Measurements from ENCODE around the gene CREG2.

The CREG2 gene

DNA sequence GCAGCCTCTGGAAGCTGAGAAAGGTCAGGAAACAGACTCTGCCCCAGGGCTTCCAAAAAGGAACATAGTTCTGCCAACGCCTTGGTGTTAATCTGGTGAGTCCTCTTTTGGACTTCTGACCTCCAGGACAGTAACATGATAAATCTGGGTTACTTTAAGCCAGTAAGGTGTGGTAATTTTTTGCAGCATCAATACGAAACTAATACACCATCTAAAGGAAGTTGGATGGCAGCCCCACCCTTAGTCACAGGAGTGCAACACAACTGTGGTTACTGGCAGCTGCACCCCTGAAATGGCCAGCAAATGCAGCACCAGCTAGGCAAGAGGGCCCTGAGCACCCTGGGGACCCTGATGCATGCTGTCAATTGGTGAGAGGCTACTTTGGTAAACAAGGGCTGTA lies 25.8 kb downstream of the CREG2 start:
- no peak for TF ChIP-seq POLR2AphosphoS5 (IDR thresholded peaks at IDR 0.05; ENCODE audit: borderline replicate concordance, low read depth, low read length)
- no peak for TF ChIP-seq EZH2 (IDR thresholded peaks at IDR 0.05)
- no peak for TF ChIP-seq FOXP2 (optimal IDR thresholded peaks at IDR 0.05; ENCODE audit: control extremely low read depth, extremely low read length, insufficient read depth)
- Histone ChIP-seq H3K27ac (no peak overlapping the region), H3K9me3 (ENCODE audit: low read depth, low read length) (no peaks in the 10 kb centered on the region), H3K36me3 (ENCODE audit: insufficient read depth, low read length) (no peaks in the 10 kb centered on the region), H3K4me3 (no peak overlapping the region), H3K9ac (ENCODE audit: insufficient read length) (no peak overlapping the region)
- DNase-seq (ENCODE audit: low read depth, low spot score) = no peak

DNA sequence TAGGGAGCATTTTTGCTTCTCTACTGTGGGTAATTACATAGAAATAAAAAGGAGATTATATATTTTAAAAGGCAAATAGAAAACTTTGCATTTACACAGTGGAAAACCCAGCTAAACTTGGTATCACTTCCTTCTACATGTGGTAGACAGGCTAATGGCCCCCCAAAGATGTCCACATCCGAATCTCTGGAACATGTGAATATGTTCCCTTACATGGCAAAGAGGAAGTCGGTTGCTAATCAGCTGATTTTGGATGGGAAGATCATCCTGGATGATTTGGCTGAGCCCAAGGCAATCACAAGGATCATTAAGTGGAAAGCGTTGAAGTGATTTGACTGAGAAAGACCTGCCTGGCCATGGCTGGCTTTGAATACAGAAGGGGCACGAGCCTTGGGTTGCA lies 26.2 kb downstream of the CREG2 start:
- TF ChIP-seq POLR2AphosphoS5 (IDR thresholded peaks at IDR 0.05; ENCODE audit: borderline replicate concordance, low read depth, low read length) (no peak), FOXP2 (optimal IDR thresholded peaks at IDR 0.05; ENCODE audit: control extremely low read depth, extremely low read length, insufficient read depth) (no peak), EZH2 (IDR thresholded peaks at IDR 0.05) (no peak)
- Histone ChIP-seq H3K9me3 (ENCODE audit: low read depth, low read length) (no peaks in the 10 kb centered on the region), H3K36me3 (ENCODE audit: insufficient read depth, low read length) (no peaks in the 10 kb centered on the region), H3K4me3 (no peak overlapping the region), H3K9ac (ENCODE audit: insufficient read length) (no peak overlapping the region), H3K27ac (no peak overlapping the region)
- DNase-seq (ENCODE audit: low read depth, low spot score) = no peak

DNA sequence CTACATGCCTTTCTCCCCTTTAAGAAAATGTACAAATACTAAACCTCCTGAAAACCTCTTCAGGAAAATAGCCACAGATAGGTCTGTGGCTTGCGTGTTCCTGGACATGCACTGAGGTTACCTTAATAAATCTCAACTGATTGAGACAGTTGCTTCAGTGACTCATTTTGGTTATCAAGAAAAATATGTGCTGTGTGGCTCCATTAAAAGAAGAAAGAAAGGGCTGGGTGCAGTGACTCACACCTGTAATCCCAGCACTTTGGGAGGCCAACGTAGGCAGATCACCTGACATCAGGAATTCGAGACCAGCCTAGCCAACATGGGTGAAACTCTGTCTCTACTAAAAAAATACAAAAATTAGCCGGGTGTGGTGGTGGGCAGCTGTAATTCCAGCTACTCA lies 27.1 kb downstream of the CREG2 start:
- DNase-seq (ENCODE audit: low read depth, low spot score) = no peak
- no peak overlapping the region for H3K27ac ChIP-seq
- no peak for TF ChIP-seq POLR2AphosphoS5 (IDR thresholded peaks at IDR 0.05; ENCODE audit: borderline replicate concordance, low read depth, low read length)
- TF ChIP-seq FOXP2 (optimal IDR thresholded peaks at IDR 0.05; ENCODE audit: control extremely low read depth, extremely low read length, insufficient read depth) = no peak
- TF ChIP-seq EZH2 (IDR thresholded peaks at IDR 0.05) = no peak
- H3K9me3 ChIP-seq (ENCODE audit: low read depth, low read length) = no peaks in the 10 kb centered on the region
- H3K36me3 ChIP-seq (ENCODE audit: insufficient read depth, low read length) = no peaks in the 10 kb centered on the region
- H3K9ac ChIP-seq (ENCODE audit: insufficient read length) = no peak overlapping the region
- no peak overlapping the region for H3K4me3 ChIP-seq

DNA sequence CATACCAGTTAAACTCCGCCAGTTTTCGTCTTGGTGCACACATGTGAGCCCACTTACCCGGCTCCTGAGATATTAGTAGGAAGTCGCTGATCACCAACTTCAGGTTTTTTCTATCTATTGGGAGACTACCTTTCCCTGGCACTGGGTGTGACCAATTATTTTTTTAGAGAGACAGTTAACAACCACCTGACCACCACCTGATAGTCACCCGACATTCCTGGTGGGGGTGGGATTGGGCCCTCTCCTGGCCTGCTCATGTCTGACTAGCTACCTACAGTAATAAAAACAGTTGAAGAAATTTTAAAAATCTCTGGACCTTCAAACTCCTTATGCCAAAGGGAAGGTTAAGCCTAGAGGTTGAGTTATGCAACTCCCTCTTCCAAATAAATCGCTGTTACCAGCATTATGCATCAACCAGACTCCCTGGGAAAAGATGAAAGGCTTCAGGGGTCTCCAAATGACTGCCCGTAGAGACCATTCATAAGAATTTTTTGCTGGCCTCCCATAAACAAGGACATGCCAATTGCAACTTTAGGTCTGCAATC lies 27.8 kb downstream of the CREG2 start:
- no peak overlapping the region for H3K4me3 ChIP-seq
- no peak for DNase-seq (ENCODE audit: low read depth, low spot score)
- H3K9ac ChIP-seq (ENCODE audit: insufficient read length) = no peak overlapping the region
- H3K27ac ChIP-seq = no peak overlapping the region
- no peaks in the 10 kb centered on the region for H3K9me3 ChIP-seq (ENCODE audit: low read depth, low read length)
- TF ChIP-seq EZH2 (IDR thresholded peaks at IDR 0.05) = no peak
- TF ChIP-seq POLR2AphosphoS5 (IDR thresholded peaks at IDR 0.05; ENCODE audit: borderline replicate concordance, low read depth, low read length) = no peak
- no peak for TF ChIP-seq FOXP2 (optimal IDR thresholded peaks at IDR 0.05; ENCODE audit: control extremely low read depth, extremely low read length, insufficient read depth)
- H3K36me3 ChIP-seq (ENCODE audit: insufficient read depth, low read length) = no peaks in the 10 kb centered on the region

DNA sequence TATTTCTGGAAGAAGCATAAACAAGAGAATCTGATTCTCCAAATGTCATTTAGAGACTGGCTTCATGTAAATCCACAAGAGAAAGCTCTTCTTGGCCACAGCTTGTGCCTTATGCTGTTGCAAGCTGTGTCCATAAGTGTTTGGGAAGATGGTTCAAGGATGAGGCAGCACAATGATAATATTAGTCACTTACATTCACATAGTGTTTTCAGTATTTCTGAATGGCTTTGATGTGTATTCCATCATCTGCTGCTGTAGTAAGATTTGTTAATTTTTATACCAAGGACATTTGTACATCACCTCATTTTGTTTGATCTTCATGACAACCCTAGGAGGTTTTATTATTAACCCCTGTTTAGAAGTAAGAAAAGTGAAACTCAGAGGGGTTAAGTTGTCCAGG lies 29.9 kb downstream of the CREG2 start:
- no peak overlapping the region for H3K9ac ChIP-seq (ENCODE audit: insufficient read length)
- H3K36me3 ChIP-seq (ENCODE audit: insufficient read depth, low read length) = no peaks in the 10 kb centered on the region
- H3K9me3 ChIP-seq (ENCODE audit: low read depth, low read length) = no peaks in the 10 kb centered on the region
- no peak overlapping the region for H3K27ac ChIP-seq
- H3K4me3 ChIP-seq = no peak overlapping the region
- no peak for TF ChIP-seq POLR2AphosphoS5 (IDR thresholded peaks at IDR 0.05; ENCODE audit: borderline replicate concordance, low read depth, low read length)
- TF ChIP-seq EZH2 (IDR thresholded peaks at IDR 0.05) = no peak
- TF ChIP-seq FOXP2 (optimal IDR thresholded peaks at IDR 0.05; ENCODE audit: control extremely low read depth, extremely low read length, insufficient read depth) = no peak
- no peak for DNase-seq (ENCODE audit: low read depth, low spot score)

DNA sequence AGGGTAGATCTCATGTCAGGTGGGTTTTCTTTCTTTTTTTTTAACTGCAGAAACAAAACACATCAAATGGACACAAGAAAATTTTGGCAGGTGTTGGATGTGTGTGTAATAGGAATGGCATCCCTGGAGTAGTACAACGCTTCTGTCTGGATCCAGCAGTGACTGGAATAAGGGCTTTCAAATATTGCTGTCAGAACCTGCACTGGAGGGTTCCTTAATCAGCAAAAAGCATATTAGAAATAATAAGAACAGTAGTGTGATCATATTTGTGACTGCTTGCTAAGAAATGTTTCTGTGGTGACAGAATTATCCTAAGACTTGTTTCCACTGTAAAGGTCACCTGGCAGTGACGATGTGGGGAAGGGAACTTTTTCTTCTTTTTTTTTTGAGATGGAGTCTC lies 30.8 kb downstream of the CREG2 start:
- Histone ChIP-seq H3K9me3 (ENCODE audit: low read depth, low read length) (no peaks in the 10 kb centered on the region), H3K4me3 (no peak overlapping the region), H3K27ac (no peak overlapping the region), H3K9ac (ENCODE audit: insufficient read length) (no peak overlapping the region), H3K36me3 (ENCODE audit: insufficient read depth, low read length) (no peaks in the 10 kb centered on the region)
- DNase-seq (ENCODE audit: low read depth, low spot score) = no peak
- TF ChIP-seq POLR2AphosphoS5 (IDR thresholded peaks at IDR 0.05; ENCODE audit: borderline replicate concordance, low read depth, low read length) = no peak

DNA sequence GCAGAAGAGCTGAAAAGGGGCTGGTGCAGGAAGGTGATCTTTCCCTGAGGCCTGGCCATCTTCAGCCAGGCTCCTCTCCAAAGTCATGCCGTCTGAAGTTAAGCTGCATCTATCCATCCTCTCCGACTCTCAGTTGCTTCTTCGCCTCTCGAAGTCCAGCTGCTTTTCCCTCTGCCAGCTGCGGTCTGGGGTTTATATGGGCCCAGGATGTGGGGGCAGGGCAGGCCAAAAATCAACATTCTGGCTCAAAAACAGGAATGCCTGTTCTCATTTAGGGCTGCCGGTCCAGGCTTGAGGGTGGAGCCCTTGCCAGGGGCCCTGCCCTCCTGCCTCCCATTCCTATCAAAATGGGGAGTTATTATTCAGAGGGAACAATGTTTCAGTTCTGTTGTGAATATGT lies 31.2 kb downstream of the CREG2 start:
- Histone ChIP-seq H3K27ac (no peak overlapping the region), H3K9me3 (ENCODE audit: low read depth, low read length) (no peaks in the 10 kb centered on the region), H3K9ac (ENCODE audit: insufficient read length) (no peak overlapping the region), H3K36me3 (ENCODE audit: insufficient read depth, low read length) (no peaks in the 10 kb centered on the region), H3K4me3 (no peak overlapping the region)
- no peak for TF ChIP-seq FOXP2 (optimal IDR thresholded peaks at IDR 0.05; ENCODE audit: control extremely low read depth, extremely low read length, insufficient read depth)
- TF ChIP-seq EZH2 (IDR thresholded peaks at IDR 0.05) = no peak
- no peak for TF ChIP-seq POLR2AphosphoS5 (IDR thresholded peaks at IDR 0.05; ENCODE audit: borderline replicate concordance, low read depth, low read length)
- DNase-seq (ENCODE audit: low read depth, low spot score) = no peak

DNA sequence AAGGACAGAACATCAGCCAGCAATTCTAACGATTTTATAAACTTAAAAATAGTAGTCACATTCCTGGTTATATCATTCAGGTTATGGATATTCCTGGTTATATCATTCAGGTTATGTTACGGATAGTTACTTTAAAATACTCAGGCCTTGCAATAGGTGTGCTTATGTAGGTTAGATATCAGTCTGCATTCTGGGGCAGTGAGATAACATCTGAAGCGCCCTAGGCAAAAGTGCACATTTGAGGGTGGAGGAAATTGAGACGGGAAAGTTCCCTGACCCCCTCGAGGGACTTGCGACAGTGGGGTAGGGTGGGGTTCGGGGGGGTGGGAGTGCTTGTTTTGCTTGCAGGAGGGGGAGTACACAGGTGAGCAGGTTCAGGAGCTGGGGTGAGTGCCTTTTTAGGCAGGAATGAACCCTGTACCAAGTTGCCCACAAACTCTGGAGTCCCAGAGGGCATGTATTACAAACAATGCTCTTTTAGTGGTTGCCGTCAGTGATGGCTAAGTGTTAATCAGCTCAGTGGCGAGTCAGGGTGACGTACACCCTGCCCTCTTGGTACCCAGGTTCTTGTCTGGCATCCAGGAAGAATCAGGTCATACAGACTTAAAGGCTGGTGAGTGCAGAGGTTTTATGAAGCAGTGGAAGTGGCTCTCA lies 31.8 kb downstream of the CREG2 start:
- TF ChIP-seq POLR2AphosphoS5 (IDR thresholded peaks at IDR 0.05; ENCODE audit: borderline replicate concordance, low read depth, low read length) (no peak), EZH2 (IDR thresholded peaks at IDR 0.05) (no peak), FOXP2 (optimal IDR thresholded peaks at IDR 0.05; ENCODE audit: control extremely low read depth, extremely low read length, insufficient read depth) (no peak)
- no peak overlapping the region for H3K4me3 ChIP-seq
- H3K9ac ChIP-seq (ENCODE audit: insufficient read length) = no peak overlapping the region
- no peaks in the 10 kb centered on the region for H3K36me3 ChIP-seq (ENCODE audit: insufficient read depth, low read length)
- no peak overlapping the region for H3K27ac ChIP-seq
- no peaks in the 10 kb centered on the region for H3K9me3 ChIP-seq (ENCODE audit: low read depth, low read length)
- DNase-seq (ENCODE audit: low read depth, low spot score) = no peak
